ENCODE data around the gene SUFU. TPM values are rescaled to one million over a fixed set of nuclear protein-coding genes. Genes with fewer than 3 reads are reported as not detected.

The SUFU gene
- total and polyA plus RNA-seq, 2 of the 13 experiments (the other 11 are each of a cell fraction or from before 2014, with no cell fraction given) = 2.9 to 5.5 TPM

DNA sequence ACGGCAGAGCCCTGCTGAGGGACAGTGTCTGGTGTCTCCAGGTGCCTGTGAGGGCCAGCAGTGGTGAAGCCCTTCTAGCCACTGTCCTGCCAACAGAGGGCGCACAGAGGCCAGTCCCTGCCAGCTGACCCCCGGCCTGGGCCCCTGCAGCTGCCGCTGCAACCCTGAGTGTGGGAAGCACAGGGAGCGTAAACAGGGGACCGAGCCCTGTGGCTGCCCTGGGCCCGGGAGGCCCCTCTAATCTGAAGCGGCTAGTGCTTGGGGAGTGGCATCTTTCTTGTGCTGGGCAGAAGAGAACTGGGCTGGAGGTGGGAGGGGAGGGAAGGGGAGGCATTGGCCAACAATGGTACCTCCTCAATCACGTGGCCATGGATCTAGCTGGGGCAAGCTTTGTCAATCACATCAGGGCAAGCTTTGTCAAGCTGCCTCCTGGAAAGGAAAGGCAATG lies 175.1 kb downstream of the SUFU start (continued):
- TF ChIP-seq, protein P1, sequence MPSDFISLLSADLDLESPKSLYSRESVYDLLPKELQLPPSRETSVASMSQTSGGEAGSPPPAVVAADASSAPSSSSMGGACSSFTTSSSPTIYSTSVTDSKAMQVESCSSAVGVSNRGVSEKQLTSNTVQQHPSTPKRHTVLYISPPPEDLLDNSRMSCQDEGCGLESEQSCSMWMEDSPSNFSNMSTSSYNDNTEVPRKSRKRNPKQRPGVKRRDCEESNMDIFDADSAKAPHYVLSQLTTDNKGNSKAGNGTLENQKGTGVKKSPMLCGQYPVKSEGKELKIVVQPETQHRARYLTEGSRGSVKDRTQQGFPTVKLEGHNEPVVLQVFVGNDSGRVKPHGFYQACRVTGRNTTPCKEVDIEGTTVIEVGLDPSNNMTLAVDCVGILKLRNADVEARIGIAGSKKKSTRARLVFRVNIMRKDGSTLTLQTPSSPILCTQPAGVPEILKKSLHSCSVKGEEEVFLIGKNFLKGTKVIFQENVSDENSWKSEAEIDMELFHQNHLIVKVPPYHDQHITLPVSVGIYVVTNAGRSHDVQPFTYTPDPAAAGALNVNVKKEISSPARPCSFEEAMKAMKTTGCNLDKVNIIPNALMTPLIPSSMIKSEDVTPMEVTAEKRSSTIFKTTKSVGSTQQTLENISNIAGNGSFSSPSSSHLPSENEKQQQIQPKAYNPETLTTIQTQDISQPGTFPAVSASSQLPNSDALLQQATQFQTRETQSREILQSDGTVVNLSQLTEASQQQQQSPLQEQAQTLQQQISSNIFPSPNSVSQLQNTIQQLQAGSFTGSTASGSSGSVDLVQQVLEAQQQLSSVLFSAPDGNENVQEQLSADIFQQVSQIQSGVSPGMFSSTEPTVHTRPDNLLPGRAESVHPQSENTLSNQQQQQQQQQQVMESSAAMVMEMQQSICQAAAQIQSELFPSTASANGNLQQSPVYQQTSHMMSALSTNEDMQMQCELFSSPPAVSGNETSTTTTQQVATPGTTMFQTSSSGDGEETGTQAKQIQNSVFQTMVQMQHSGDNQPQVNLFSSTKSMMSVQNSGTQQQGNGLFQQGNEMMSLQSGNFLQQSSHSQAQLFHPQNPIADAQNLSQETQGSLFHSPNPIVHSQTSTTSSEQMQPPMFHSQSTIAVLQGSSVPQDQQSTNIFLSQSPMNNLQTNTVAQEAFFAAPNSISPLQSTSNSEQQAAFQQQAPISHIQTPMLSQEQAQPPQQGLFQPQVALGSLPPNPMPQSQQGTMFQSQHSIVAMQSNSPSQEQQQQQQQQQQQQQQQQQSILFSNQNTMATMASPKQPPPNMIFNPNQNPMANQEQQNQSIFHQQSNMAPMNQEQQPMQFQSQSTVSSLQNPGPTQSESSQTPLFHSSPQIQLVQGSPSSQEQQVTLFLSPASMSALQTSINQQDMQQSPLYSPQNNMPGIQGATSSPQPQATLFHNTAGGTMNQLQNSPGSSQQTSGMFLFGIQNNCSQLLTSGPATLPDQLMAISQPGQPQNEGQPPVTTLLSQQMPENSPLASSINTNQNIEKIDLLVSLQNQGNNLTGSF (CRISPR knock-in tag; IDR thresholded peaks at IDR 0.05) = no peak
- TF ChIP-seq ZNF253 (CRISPR knock-in tag; IDR thresholded peaks at IDR 0.05; ENCODE audit: borderline replicate concordance) = 0 out of 2 replicates have a peak, but pooled peaks have one; percentile 22
- TF ChIP-seq RXRA (CRISPR knock-in tag; IDR thresholded peaks at IDR 0.05) = peak; percentile 23; the same call in 1 of the 2 replicates
- TF ChIP-seq, protein P2, sequence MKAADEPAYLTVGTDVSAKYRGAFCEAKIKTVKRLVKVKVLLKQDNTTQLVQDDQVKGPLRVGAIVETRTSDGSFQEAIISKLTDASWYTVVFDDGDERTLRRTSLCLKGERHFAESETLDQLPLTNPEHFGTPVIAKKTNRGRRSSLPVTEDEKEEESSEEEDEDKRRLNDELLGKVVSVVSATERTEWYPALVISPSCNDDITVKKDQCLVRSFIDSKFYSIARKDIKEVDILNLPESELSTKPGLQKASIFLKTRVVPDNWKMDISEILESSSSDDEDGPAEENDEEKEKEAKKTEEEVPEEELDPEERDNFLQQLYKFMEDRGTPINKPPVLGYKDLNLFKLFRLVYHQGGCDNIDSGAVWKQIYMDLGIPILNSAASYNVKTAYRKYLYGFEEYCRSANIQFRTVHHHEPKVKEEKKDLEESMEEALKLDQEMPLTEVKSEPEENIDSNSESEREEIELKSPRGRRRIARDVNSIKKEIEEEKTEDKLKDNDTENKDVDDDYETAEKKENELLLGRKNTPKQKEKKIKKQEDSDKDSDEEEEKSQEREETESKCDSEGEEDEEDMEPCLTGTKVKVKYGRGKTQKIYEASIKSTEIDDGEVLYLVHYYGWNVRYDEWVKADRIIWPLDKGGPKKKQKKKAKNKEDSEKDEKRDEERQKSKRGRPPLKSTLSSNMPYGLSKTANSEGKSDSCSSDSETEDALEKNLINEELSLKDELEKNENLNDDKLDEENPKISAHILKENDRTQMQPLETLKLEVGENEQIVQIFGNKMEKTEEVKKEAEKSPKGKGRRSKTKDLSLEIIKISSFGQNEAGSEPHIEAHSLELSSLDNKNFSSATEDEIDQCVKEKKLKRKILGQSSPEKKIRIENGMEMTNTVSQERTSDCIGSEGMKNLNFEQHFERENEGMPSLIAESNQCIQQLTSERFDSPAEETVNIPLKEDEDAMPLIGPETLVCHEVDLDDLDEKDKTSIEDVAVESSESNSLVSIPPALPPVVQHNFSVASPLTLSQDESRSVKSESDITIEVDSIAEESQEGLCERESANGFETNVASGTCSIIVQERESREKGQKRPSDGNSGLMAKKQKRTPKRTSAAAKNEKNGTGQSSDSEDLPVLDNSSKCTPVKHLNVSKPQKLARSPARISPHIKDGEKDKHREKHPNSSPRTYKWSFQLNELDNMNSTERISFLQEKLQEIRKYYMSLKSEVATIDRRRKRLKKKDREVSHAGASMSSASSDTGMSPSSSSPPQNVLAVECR (CRISPR knock-in tag; IDR thresholded peaks at IDR 0.05; ENCODE audit: borderline replicate concordance) = peak; percentile 64; the same call in 1 of the 2 replicates
- peak; percentile 61; the same call in 1 of the 2 replicates for TF ChIP-seq KAT7 (CRISPR knock-in tag; IDR thresholded peaks at IDR 0.05; ENCODE audit: borderline replicate concordance)
- no peak for TF ChIP-seq ZNF17 (CRISPR knock-in tag; IDR thresholded peaks at IDR 0.05)
- TF ChIP-seq SOX6 (IDR thresholded peaks at IDR 0.05) = no peak
- peak; percentile 72 for TF ChIP-seq SOX6 (CRISPR knock-in tag; IDR thresholded peaks at IDR 0.05)
- peak; percentile 73 for TF ChIP-seq PTBP1 (IDR thresholded peaks at IDR 0.05; ENCODE audit: low read depth, low read length, poor library complexity, severe bottlenecking)
- no peak for TF ChIP-seq ASH2L (IDR thresholded peaks at IDR 0.05; ENCODE audit: insufficient read length, low read depth, low read length)
- TF ChIP-seq RFXANK (CRISPR knock-in tag; IDR thresholded peaks at IDR 0.05) = 0 out of 2 replicates have a peak, but pooled peaks have one; percentile 28
- no peak for TF ChIP-seq SOX13 (IDR thresholded peaks at IDR 0.05)
- TF ChIP-seq SOX13 (CRISPR knock-in tag; conservative IDR thresholded peaks at IDR 0.05 in 1 of 2, IDR thresholded peaks at IDR 0.05 in 1 of 2) = peak in 1 of 2 experiments; percentile 34; a peak in 1 of 4 replicates
- TF ChIP-seq, protein P3, sequence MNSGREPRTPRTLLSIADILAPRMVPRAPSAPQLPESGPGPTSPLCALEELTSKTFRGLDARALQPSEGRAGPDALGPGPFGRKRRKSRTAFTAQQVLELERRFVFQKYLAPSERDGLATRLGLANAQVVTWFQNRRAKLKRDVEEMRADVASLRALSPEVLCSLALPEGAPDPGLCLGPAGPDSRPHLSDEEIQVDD (CRISPR knock-in tag; IDR thresholded peaks at IDR 0.05; ENCODE audit: borderline replicate concordance) = no peak
- no peak for TF ChIP-seq HNF4G (IDR thresholded peaks at IDR 0.05; ENCODE audit: borderline replicate concordance, low read depth, low read length)
- TF ChIP-seq HNF4G (CRISPR knock-in tag; IDR thresholded peaks at IDR 0.05; ENCODE audit: borderline replicate concordance, low read depth) = peak; percentile 56; the same call in 1 of the 2 replicates
- no peak for TF ChIP-seq NKX3-1 (CRISPR knock-in tag; IDR thresholded peaks at IDR 0.05)
- TF ChIP-seq ZNF572 (CRISPR knock-in tag; IDR thresholded peaks at IDR 0.05) = 0 out of 2 replicates have a peak, but pooled peaks have one; percentile 61

Measured in HepG2 (cell line).